ENCODE results near the gene LRRC43. TPM values are rescaled to one million over a fixed set of nuclear protein-coding genes. Genes with fewer than 3 reads are reported as not detected.

Gene LRRC43, protein sequence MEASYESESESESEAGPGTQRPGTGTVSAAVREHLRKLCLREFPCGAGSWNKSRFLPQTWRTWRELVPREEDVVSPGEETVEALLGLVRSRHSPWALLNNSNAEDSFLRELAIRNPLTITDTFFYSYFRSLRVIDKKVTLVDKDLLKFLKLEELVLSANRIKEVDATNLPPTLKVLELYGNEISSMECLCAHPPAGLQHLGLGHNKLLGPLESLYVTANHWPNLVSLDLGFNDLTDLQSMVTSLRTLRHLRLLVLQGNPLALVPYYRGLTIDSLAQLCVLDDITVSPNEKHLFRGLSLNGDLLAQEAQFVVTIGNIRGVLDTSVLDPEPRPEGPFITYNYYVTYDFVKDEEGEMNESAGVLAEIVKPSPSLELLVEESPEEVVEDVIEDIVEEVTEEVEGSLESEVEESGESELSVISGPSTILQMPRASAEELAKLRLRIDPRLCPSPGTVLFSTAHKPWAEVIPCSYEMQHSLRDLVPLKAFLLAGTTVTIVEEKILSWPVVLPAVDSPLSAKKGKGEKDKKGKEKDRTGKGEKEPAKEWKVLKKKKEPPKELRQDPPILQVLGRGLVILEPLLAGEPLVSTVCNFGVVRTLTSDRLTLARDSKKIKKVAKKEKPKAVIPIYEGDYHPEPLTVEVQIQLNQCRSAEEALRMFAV
- 1.6 TPM for polyA plus RNA-seq (2013, experiment 1 of 2)
- 1.5 TPM for polyA plus RNA-seq (2013, experiment 2 of 2)

DNA sequence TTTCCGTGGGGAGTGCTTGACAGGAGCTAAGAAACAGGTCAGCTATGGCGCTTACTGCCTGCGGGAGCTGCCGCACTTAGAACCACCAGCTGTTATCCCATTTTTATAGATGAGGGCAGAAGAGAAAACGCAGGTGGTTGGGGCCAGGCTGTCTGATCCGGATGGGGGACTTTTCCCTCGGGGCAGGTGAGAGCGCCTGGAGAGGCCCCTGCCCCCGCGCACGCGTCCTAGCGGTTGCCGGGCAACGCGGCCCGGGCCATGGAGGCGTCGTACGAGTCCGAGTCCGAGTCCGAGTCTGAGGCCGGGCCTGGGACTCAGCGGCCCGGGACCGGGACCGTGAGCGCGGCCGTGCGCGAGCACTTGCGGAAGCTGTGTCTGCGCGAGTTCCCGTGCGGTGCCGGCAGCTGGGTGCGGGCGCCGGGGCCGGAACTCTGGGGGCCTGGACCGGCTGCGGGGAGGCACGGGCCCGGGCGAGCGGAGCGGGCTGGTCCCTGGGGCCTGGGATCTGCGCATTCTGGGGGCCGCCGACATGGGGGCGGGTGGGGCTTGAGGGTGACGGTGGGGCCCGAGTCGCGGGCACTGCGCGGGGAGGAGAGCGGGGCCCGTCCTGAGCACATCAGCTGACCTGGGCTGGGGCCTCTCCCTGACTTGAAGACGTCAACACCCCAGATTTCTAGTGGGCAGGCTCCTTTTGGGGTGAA, at the start of gene LRRC43:
LRRC43 (plus strand) TSS at position 237 of the 701 bp plus-strand sequence; CDS start at position 259, 22 bp downstream.
- Histone ChIP-seq H3K4me3 (ENCODE audit: low read length in 2 of 2) (peak within 1 kb of the TSS; percentile 45 to 87), H3K4me1 (ENCODE audit: control insufficient read depth in 2 of 2, insufficient read depth in 1 of 2, low read depth in 1 of 2, low read length in 2 of 2) (peaks cover 0 to 2% of the 10 kb centered on the region in 2 donors), H3K18ac (ENCODE audit: low read length) (peak within 1 kb of the TSS; percentile 91), H3K14ac (ENCODE audit: low read length) (peak within 1 kb of the TSS; percentile 38), H3K9me3 (replicated peaks in 1 of 2; ENCODE audit: control insufficient read depth in 2 of 2, insufficient read depth in 1 of 2, low read depth in 1 of 2, low read length in 2 of 2) (no peaks in the 10 kb centered on the region), H3K4me2 (ENCODE audit: insufficient read depth, low read length, poor library complexity, severe bottlenecking) (peak within 1 kb of the TSS; percentile 69), H2BK5ac (ENCODE audit: low read length) (no peak within 1 kb of the TSS), H2BK12ac (ENCODE audit: low read length) (peak within 1 kb of the TSS; percentile 86), H3K23ac (ENCODE audit: low read depth, low read length, poor library complexity) (no peak within 1 kb of the TSS), H2AK5ac (ENCODE audit: low read depth, low read length) (no peak within 1 kb of the TSS), H3K27ac (replicated peaks; ENCODE audit: low read length) (no peak within 1 kb of the TSS), H2BK120ac (ENCODE audit: low read depth, low read length) (no peak within 1 kb of the TSS), H3K4ac (ENCODE audit: low read length) (no peak within 1 kb of the TSS), H4K91ac (ENCODE audit: low read depth, low read length, poor library complexity) (no peak within 1 kb of the TSS), H2BK15ac (ENCODE audit: low read length) (peak within 1 kb of the TSS; percentile 67), H3K9ac (ENCODE audit: low read depth, low read length, poor library complexity) (peak within 1 kb of the TSS; percentile 84), H2AFZ (ENCODE audit: low read length) (peak within 1 kb of the TSS; percentile 96), H3K27me3 (ENCODE audit: control insufficient read depth in 3 of 3, insufficient read depth in 3 of 3, low read depth in 1 of 3, low read length in 3 of 3) (peaks cover 0 to 31% (median 10%) of the 10 kb centered on the region in 3 experiments), H3K79me1 (ENCODE audit: low read depth, low read length) (no peaks in the 10 kb centered on the region), H4K8ac (ENCODE audit: low read depth, low read length) (peak within 1 kb of the TSS; percentile 1), H3K36me3 (replicated peaks in 1 of 2; ENCODE audit: control insufficient read depth in 2 of 2, insufficient read depth in 2 of 2, low read length in 2 of 2) (no peaks in the 10 kb centered on the region)
- WGBS, 2 donors (ENCODE audit: extremely low coverage in 2 of 2, insufficient read length in 2 of 2, insufficient replicate concordance in 1 of 2): no CpG with 5 or more reads among the region's 63 CpGs
- DNase-seq (ENCODE audit: low spot score): peak; percentile 51

DNA sequence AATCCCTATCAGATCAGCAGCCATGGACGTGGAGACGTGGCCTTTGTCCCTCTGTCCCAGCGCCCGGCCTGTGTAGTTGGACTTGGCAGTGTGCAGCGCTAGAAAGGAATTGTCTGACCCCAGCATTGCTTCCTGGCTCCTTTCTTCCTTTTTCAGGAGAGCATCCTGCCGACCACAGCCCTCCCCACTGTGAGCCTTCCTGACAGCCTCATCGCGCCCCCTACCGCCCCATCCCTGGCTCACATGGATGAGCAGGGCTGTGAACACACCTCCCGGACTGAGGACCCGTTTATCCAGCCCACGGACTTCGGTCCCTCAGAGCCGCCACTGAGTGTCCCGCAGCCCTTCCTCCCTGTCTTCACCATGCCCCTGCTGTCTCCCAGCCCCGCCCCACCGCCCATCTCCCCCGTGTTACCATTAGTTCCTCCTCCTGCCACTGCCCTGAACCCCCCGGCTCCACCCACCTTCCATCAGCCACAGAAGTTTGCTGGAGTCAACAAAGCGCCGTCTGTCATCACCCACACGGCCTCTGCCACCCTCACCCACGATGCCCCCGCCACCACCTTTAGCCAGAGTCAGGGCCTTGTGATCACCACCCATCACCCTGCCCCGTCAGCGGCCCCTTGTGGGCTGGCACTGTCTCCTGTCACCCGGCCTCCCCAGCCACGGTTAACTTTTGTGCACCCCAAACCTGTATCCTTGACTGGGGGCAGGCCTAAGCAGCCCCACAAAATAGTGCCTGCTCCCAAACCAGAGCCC, 49.6 kb upstream of the LRRC43 start:
- Histone ChIP-seq H3K4me3 (ENCODE audit: low read length in 2 of 2) (no peak overlapping the region), H3K23ac (ENCODE audit: low read depth, low read length, poor library complexity) (peak overlapping the region; percentile 57), H3K9me3 (replicated peaks in 1 of 2; ENCODE audit: control insufficient read depth in 2 of 2, insufficient read depth in 1 of 2, low read depth in 1 of 2, low read length in 2 of 2) (no peaks in the 10 kb centered on the region), H4K8ac (ENCODE audit: low read depth, low read length) (no peak overlapping the region), H3K4me1 (ENCODE audit: control insufficient read depth in 2 of 2, insufficient read depth in 1 of 2, low read depth in 1 of 2, low read length in 2 of 2) (peaks cover 0 to 5% of the 10 kb centered on the region in 2 donors), H4K91ac (ENCODE audit: low read depth, low read length, poor library complexity) (no peak overlapping the region), H3K36me3 (replicated peaks in 1 of 2; ENCODE audit: control insufficient read depth in 2 of 2, insufficient read depth in 2 of 2, low read length in 2 of 2) (peaks cover 16 to 76% of the 10 kb centered on the region in 2 donors), H3K27me3 (ENCODE audit: control insufficient read depth in 3 of 3, insufficient read depth in 3 of 3, low read depth in 1 of 3, low read length in 3 of 3) (no peaks in the 10 kb centered on the region), H2BK5ac (ENCODE audit: low read length) (no peak overlapping the region), H2BK120ac (ENCODE audit: low read depth, low read length) (no peak overlapping the region), H2BK15ac (ENCODE audit: low read length) (no peak overlapping the region), H3K27ac (replicated peaks; ENCODE audit: low read length) (no peak overlapping the region), H2AFZ (ENCODE audit: low read length) (no peak overlapping the region), H2AK5ac (ENCODE audit: low read depth, low read length) (no peak overlapping the region), H3K4ac (ENCODE audit: low read length) (no peak overlapping the region), H3K9ac (ENCODE audit: low read depth, low read length, poor library complexity) (no peak overlapping the region), H2BK12ac (ENCODE audit: low read length) (no peak overlapping the region), H3K4me2 (ENCODE audit: insufficient read depth, low read length, poor library complexity, severe bottlenecking) (no peak overlapping the region), H3K79me1 (ENCODE audit: low read depth, low read length) (no peaks in the 10 kb centered on the region), H3K14ac (ENCODE audit: low read length) (no peak overlapping the region), H3K18ac (ENCODE audit: low read length) (no peak overlapping the region)
- DNase-seq (ENCODE audit: low spot score): no peak
- WGBS, 2 donors (ENCODE audit: extremely low coverage in 2 of 2, insufficient read length in 2 of 2, insufficient replicate concordance in 1 of 2): no CpG with 5 or more reads among the region's 28 CpGs

DNA sequence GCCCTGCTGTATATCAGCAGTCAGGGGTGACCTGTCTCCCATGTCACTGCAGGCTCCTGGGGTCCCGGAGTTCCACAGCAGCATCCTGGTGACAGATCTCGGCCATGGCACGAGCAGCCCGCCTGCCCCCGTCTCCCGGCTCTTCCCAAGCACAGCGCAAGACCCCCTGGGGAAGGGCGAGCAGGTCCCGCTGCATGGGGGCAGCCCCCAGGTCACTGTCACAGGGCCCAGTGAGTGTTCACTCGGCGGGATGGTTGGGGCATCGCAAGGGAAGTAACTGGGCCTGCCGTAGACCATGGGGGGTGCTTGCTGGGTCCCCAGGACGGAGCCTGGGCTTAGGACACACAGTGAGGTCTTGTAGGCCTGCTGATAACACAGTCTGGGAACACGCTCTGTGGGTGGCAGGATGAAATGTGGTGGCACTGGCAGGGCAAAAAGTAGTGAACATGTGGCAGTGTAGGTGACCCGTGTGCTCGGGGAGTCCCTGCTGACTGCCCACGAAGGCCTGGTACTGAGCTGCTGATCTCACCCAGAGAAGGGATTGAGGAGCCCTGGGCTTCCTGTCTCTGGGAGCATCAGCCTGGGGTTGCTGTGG, 47.4 kb upstream of the LRRC43 start:
- Histone ChIP-seq H3K36me3 (replicated peaks in 1 of 2; ENCODE audit: control insufficient read depth in 2 of 2, insufficient read depth in 2 of 2, low read length in 2 of 2) (peaks cover 8 to 69% of the 10 kb centered on the region in 2 donors), H3K4ac (ENCODE audit: low read length) (peak overlapping the region; percentile 29), H3K4me1 (ENCODE audit: control insufficient read depth in 2 of 2, insufficient read depth in 1 of 2, low read depth in 1 of 2, low read length in 2 of 2) (peaks cover 0 to 5% of the 10 kb centered on the region in 2 donors), H2BK15ac (ENCODE audit: low read length) (no peak overlapping the region), H3K14ac (ENCODE audit: low read length) (no peak overlapping the region), H2BK12ac (ENCODE audit: low read length) (no peak overlapping the region), H2AFZ (ENCODE audit: low read length) (no peak overlapping the region), H2AK5ac (ENCODE audit: low read depth, low read length) (no peak overlapping the region), H3K4me2 (ENCODE audit: insufficient read depth, low read length, poor library complexity, severe bottlenecking) (no peak overlapping the region), H3K18ac (ENCODE audit: low read length) (peak overlapping the region; percentile 34), H3K9ac (ENCODE audit: low read depth, low read length, poor library complexity) (peak overlapping the region; percentile 54), H3K9me3 (replicated peaks in 1 of 2; ENCODE audit: control insufficient read depth in 2 of 2, insufficient read depth in 1 of 2, low read depth in 1 of 2, low read length in 2 of 2) (no peaks in the 10 kb centered on the region), H2BK5ac (ENCODE audit: low read length) (no peak overlapping the region), H3K79me1 (ENCODE audit: low read depth, low read length) (no peaks in the 10 kb centered on the region), H3K27ac (replicated peaks; ENCODE audit: low read length) (no peak overlapping the region), H4K91ac (ENCODE audit: low read depth, low read length, poor library complexity) (no peak overlapping the region), H3K27me3 (ENCODE audit: control insufficient read depth in 3 of 3, insufficient read depth in 3 of 3, low read depth in 1 of 3, low read length in 3 of 3) (no peaks in the 10 kb centered on the region), H3K4me3 (ENCODE audit: low read length in 2 of 2) (no peak overlapping the region), H4K8ac (ENCODE audit: low read depth, low read length) (peak overlapping the region; percentile 7), H2BK120ac (ENCODE audit: low read depth, low read length) (no peak overlapping the region), H3K23ac (ENCODE audit: low read depth, low read length, poor library complexity) (peak overlapping the region; percentile 49)
- no CpG with 5 or more reads among the region's 18 CpGs for WGBS, 2 donors (ENCODE audit: extremely low coverage in 2 of 2, insufficient read length in 2 of 2, insufficient replicate concordance in 1 of 2)
- DNase-seq (ENCODE audit: low spot score): no peak
